CD14-positive monocyte (primary cell): ENCODE data around the gene FAAP20. TPM values are rescaled to one million over a fixed set of nuclear protein-coding genes. Genes with fewer than 3 reads are reported as not detected.
A peak's percentile ranks its signal among the peaks of the same experiment; 100 is the strongest.

Source experiments
- DNase-seq, 3 donors: peaks; one replicate each; pipeline ENCODE4 v3.0.0-alpha.2; 2011 to 2022
- H2AFZ ChIP-seq: 2 replicates; pipeline ENCODE4 v1.6.0; 2012; ENCODE audit warnings: mild to moderate bottlenecking, low read depth, low read length, inconsistent platforms; ENCODE audit not compliant: insufficient read depth, poor library complexity, severe bottlenecking
- H3K27ac ChIP-seq, 2 donors: 1 replicate in 1 of 2; 2 replicates in 1 of 2; pipeline ENCODE4 v1.5.1; 2012 to 2013; ENCODE audit warnings: low read length in 2 of 2, control low read depth in 1 of 2, inconsistent platforms in 1 of 2, low read depth in 1 of 2, mild to moderate bottlenecking in 1 of 2
- H3K27me3 ChIP-seq, 2 donors: one replicate each; pipeline versions ENCODE4 v1.6.0 to v1.6.1; 2011 to 2013; ENCODE audit warnings: low read length in 2 of 2; ENCODE audit not compliant: control insufficient read depth in 2 of 2, insufficient read depth in 2 of 2
- H3K36me3 ChIP-seq, 2 donors: replicated peaks in 1 of 2; 1 replicate in 1 of 2; 2 replicates in 1 of 2; pipeline versions ENCODE4 v1.5.1 to v1.6.1; 2012 to 2013; ENCODE audit warnings: low read length in 2 of 2, control low read depth in 1 of 2, inconsistent platforms in 1 of 2, mild to moderate bottlenecking in 1 of 2; ENCODE audit not compliant: insufficient read depth in 2 of 2, control insufficient read depth in 1 of 2
- H3K4me1 ChIP-seq, 2 donors: 1 replicate in 1 of 2; 2 replicates in 1 of 2; pipeline versions ENCODE4 v1.5.1 to v1.6.1; 2012 to 2013; ENCODE audit warnings: low read length in 2 of 2, control low read depth in 1 of 2, inconsistent platforms in 1 of 2, mild to moderate bottlenecking in 1 of 2, moderate library complexity in 1 of 2; ENCODE audit not compliant: insufficient read depth in 2 of 2, control insufficient read depth in 1 of 2
- H3K4me2 ChIP-seq: replicated peaks from 2 replicates; pipeline ENCODE3; 2012; ENCODE audit warnings: low read length, moderate library complexity, mild to moderate bottlenecking; ENCODE audit not compliant: poor library complexity, severe bottlenecking; ENCODE audit errors: extremely low read depth
- H3K4me3 ChIP-seq, 3 experiments: fragments of 200-600 bp in 1 of 3; sonication (generic) in 1 of 3; replicated peaks in 1 of 3; 1 replicate in 2 of 3; 2 replicates in 1 of 3; pipeline ENCODE4 v1.5.1; 2011 to 2013; ENCODE audit warnings: low read length in 3 of 3, mild to moderate bottlenecking in 3 of 3, control low read depth in 2 of 3, low read depth in 2 of 3, inconsistent platforms in 1 of 3, moderate library complexity in 1 of 3
- H3K79me2 ChIP-seq: 2 replicates; pipeline ENCODE4 v1.6.0; 2012; ENCODE audit warnings: mild to moderate bottlenecking, control low read depth, inconsistent platforms, low read length, moderate library complexity; ENCODE audit not compliant: insufficient read depth
- H3K9ac ChIP-seq: 2 replicates; pipeline ENCODE4 v1.6.0; 2017; ENCODE audit warnings: low read length, mild to moderate bottlenecking; ENCODE audit not compliant: insufficient read depth, poor library complexity, severe bottlenecking
- H3K9me3 ChIP-seq, 2 donors: replicated peaks in 1 of 2; 1 replicate in 1 of 2; 2 replicates in 1 of 2; pipeline versions ENCODE4 v1.5.1 to v1.6.1; 2012 to 2013; ENCODE audit warnings: low read length in 2 of 2, control low read depth in 1 of 2; ENCODE audit not compliant: control insufficient read depth in 1 of 2, insufficient read depth in 1 of 2
- H4K20me1 ChIP-seq: 2 replicates; pipeline ENCODE4 v1.6.0; 2012; ENCODE audit warnings: mild to moderate bottlenecking, low read length, control low read depth, moderate library complexity; ENCODE audit not compliant: insufficient read depth
- H3K27ac Mint-ChIP-seq, 7 donors: one replicate each; pipeline ENCODE4 v1.8.0; 2020; ENCODE audit warnings: mild to moderate bottlenecking in 7 of 7, mixed read lengths in 7 of 7, moderate library complexity in 6 of 7, inconsistent platforms in 2 of 7
- H3K27me3 Mint-ChIP-seq, 3 donors: one replicate each; pipeline ENCODE4 v1.8.0; 2021 to 2022; ENCODE audit warnings: low read depth in 3 of 3, mild to moderate bottlenecking in 3 of 3, mixed read lengths in 3 of 3, moderate library complexity in 3 of 3, inconsistent platforms in 1 of 3
- H3K36me3 Mint-ChIP-seq, 2 donors: one replicate each; pipeline ENCODE4 v1.8.0; 2020; ENCODE audit warnings: mixed read lengths in 2 of 2, inconsistent platforms in 1 of 2, mild to moderate bottlenecking in 1 of 2
- H3K4me1 Mint-ChIP-seq: one replicate; pipeline ENCODE4 v1.8.0; 2020; ENCODE audit warnings: mild to moderate bottlenecking, mixed read lengths
- H3K4me3 Mint-ChIP-seq, 2 donors: one replicate each; pipeline ENCODE4 v1.8.0; 2020; ENCODE audit warnings: mild to moderate bottlenecking in 2 of 2, mixed read lengths in 2 of 2, moderate library complexity in 1 of 2
- H3K9me3 Mint-ChIP-seq, 7 donors: one replicate each; pipeline ENCODE4 v1.8.0; 2020 to 2022; ENCODE audit warnings: mixed read lengths in 7 of 7, mild to moderate bottlenecking in 6 of 7, moderate library complexity in 6 of 7, inconsistent platforms in 2 of 7
- WGBS: methylation state at CpG from one replicate; pipeline ENCODE4 v1.1.5; 2013; ENCODE audit warnings: missing lambda C conversion rate; ENCODE audit not compliant: insufficient coverage; 5-methylcytosine and 5-hydroxymethylcytosine counted together
- intact Hi-C, 2 donors: fragments of 100-400 bp; cut with micrococcal nuclease; formaldehyde crosslinking; loops; one replicate each; pipeline versions ENCODE4 v1.15.0 to v1.15.1; 2023
- polyA plus RNA-seq, 3 donors: library from polyadenylated mRNA; depleted of rRNA in 1 of 3; unstranded in 2 of 3; stranded (reverse) in 1 of 3; fragments of 300-500 nt in 2 of 3; fragments of >200 nt in 1 of 3; fragmentation: Illumina TruSeq in 2 of 3; gene quantifications; 1 replicate in 2 of 3; 2 replicates in 1 of 3; pipeline ENCODE4 v1.2.3, GENCODE V29; 2012 to 2021
- TF ChIP-seq, protein P1 (sequence below): fragments of 200-600 bp; IDR thresholded peaks from one replicate; pipeline ENCODE4 v1.8.0; 2022; ENCODE audit warnings: antibody characterized with exemption, mild to moderate bottlenecking

Gene FAAP20
- polyA plus RNA-seq, 3 donors = 11.8 to 49.3 (median 35.1) TPM

DNA sequence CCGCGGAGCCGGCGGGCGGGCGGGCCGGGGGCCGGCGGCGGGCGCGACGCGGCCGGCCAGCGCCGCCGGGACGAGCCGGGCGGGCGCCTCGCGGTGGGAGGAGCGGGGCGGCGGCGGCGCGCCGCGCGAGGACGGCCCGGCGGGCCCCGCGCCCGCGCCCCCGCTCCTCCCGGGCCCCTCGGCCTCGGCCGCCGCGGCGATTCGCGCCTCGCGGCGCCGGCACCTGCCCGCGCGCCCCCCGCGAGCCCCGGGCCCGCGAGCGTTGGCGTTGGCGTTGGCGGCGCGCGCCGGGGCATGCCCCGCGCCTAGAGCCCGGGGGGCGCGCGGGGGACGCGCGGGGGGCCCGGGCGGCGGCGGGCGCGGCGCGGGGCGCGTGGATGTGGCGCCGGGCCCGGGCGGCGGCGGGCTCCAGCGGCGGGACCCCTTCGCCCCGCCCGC is 33.6 kb upstream of the FAAP20 start, which contains the start of gene SKI:
TSS of gene SKI (plus strand) at position 163 of the 438 bp plus-strand sequence. CDS start 448 bp downstream, outside the sequence.
- peaks cover 63 to 69% of the 10 kb centered on the region in 2 donors for H3K4me1 ChIP-seq
- Mint-ChIP-seq H3K27ac (peak within 1 kb of the TSS; percentile 75 to 93 (median 89)), H3K9me3 (peaks cover 0 to 7% (median 2%) of the 10 kb centered on the region in 7 donors), H3K27me3 (peaks cover 10 to 21% (median 14%) of the 10 kb centered on the region in 3 donors), H3K36me3 (peaks cover 11 to 22% of the 10 kb centered on the region in 2 donors), H3K4me1 (peaks cover 51% of the 10 kb centered on the region), H3K4me3 (peak within 1 kb of the TSS; percentile 99 to 100)
- TF ChIP-seq, protein P1, sequence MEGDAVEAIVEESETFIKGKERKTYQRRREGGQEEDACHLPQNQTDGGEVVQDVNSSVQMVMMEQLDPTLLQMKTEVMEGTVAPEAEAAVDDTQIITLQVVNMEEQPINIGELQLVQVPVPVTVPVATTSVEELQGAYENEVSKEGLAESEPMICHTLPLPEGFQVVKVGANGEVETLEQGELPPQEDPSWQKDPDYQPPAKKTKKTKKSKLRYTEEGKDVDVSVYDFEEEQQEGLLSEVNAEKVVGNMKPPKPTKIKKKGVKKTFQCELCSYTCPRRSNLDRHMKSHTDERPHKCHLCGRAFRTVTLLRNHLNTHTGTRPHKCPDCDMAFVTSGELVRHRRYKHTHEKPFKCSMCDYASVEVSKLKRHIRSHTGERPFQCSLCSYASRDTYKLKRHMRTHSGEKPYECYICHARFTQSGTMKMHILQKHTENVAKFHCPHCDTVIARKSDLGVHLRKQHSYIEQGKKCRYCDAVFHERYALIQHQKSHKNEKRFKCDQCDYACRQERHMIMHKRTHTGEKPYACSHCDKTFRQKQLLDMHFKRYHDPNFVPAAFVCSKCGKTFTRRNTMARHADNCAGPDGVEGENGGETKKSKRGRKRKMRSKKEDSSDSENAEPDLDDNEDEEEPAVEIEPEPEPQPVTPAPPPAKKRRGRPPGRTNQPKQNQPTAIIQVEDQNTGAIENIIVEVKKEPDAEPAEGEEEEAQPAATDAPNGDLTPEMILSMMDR = no peak
- peak within 1 kb of the TSS; percentile 93 for H3K4me2 ChIP-seq
- peaks cover 0 to 10% of the 10 kb centered on the region in 2 donors for H3K27me3 ChIP-seq
- peak within 1 kb of the TSS; percentile 79 for H3K9ac ChIP-seq
- no peaks in the 10 kb centered on the region for H3K36me3 ChIP-seq
- peak within 1 kb of the TSS; percentile 48 to 80 (median 58) for H3K4me3 ChIP-seq
- under 1% methylated on average over 84 of the region's 100 CpGs for WGBS
- intact Hi-C loops = no loop called here
- peak within 1 kb of the TSS; percentile 78 for H2AFZ ChIP-seq
- H4K20me1 ChIP-seq = peaks cover 43% of the 10 kb centered on the region
- H3K27ac ChIP-seq = peak within 1 kb of the TSS; percentile 57 to 78
- no peak for DNase-seq
- peaks cover 44% of the 10 kb centered on the region for H3K79me2 ChIP-seq
- H3K9me3 ChIP-seq = no peaks in the 10 kb centered on the region

DNA sequence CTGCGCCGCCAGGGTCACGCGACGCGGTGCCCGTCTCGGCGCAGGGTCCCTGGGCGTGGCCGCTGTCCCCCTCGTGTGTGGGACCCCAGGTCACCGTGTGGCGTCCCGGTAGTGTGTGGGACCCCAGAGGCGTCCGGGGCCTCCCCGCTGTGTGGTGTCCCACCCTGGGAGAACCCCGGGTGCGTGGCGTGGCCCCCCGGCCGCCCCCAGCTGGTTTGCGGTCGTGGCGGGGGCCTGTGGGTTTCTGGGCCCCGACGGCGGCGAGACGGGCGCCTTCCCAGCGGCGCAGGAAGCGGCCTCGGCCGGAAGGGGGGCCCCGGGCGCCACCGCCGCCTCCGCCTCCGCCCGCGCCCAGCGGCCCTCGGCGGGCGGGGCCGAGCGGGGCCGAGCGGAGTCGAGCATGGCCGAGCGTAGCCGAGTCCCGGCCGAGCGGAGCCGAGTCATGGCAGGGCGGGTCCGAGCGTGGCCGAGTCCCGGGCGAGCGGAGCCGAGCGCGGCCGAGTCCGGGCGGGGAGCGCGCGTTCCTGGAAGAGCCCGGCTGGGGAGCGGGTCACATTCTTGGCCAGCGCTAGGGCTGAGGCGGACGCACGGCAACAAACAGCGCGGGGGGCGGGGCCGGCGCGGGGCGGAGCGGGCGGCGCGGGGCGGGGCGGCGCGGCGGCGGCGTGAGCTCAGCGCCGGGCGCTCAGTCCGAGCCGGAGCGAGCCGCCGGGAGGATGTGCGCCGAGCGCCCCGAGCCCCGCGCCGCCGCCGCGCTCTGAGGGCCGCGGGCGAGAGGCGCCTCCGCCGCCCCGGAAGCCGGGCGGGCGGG is 33.0 kb upstream of the FAAP20 start:
- Mint-ChIP-seq H3K4me1 (peaks cover 46% of the 10 kb centered on the region), H3K36me3 (peaks cover 11 to 19% of the 10 kb centered on the region in 2 donors), H3K4me3 (peak overlapping the region in 1 of 2 donors; percentile 50), H3K9me3 (peaks cover 0 to 7% (median 2%) of the 10 kb centered on the region in 7 donors), H3K27ac (no peak overlapping the region), H3K27me3 (peaks cover 10 to 21% (median 12%) of the 10 kb centered on the region in 3 donors)
- DNase-seq = peak; percentile 96 to 97 (median 96)
- no peaks in the 10 kb centered on the region for H3K9me3 ChIP-seq
- WGBS = under 1% methylated on average over 128 of the region's 129 CpGs
- peaks cover 37% of the 10 kb centered on the region for H3K79me2 ChIP-seq
- H3K4me1 ChIP-seq = peaks cover 57 to 63% of the 10 kb centered on the region in 2 donors
- peak overlapping the region; percentile 78 for H2AFZ ChIP-seq
- H3K27ac ChIP-seq = peak overlapping the region; percentile 57 to 78
- H3K27me3 ChIP-seq = peaks cover 0 to 10% of the 10 kb centered on the region in 2 donors
- peaks cover 37% of the 10 kb centered on the region for H4K20me1 ChIP-seq
- peak overlapping the region; percentile 79 for H3K9ac ChIP-seq
- peak overlapping the region; percentile 76 for H3K4me2 ChIP-seq
- peak overlapping the region; percentile 42 to 67 (median 47) for H3K4me3 ChIP-seq
- intact Hi-C loops = no loop called here
- no peaks in the 10 kb centered on the region for H3K36me3 ChIP-seq
- TF ChIP-seq, protein P1 = no peak
